ENCODE data around the gene PFKL. TPM values are rescaled to one million over a fixed set of nuclear protein-coding genes. Genes with fewer than 3 reads are reported as not detected.

Gene PFKL
- total and polyA plus RNA-seq, 2 donors (not counting 1 experiment from before 2014, with no cell fraction given): 54.8 to 125 TPM

DNA sequence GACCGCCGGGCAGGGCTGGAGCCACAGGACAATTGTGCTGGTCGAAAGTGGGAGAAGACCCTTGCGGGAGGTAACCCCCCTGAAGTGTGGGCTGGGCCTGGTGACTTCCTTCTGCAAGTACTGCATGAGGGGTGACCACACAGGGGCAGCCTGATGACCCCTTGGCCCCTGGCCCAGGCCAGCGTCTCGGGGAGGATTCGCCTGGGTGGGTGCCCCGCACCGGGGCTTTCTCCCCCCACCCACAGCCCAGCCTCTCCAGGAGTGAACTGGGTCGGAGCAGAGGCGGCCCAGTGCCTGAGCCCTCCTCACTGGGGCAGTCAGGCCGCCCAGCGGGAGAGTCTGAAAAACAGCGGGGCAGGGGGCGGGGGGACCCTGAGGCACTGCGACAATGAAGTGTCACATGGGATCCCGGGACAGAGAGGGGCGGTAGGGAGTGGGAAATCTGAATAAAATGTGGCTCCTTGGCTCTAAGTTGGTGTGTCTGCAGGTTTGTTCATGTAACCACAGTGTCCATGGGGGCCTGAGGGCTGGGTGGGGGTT is 36.6 kb upstream of the PFKL start:
- Histone ChIP-seq H3K27ac (ENCODE audit: insufficient read depth, low read length) (no peak overlapping the region), H3K36me3 (ENCODE audit: control insufficient read depth, insufficient read depth, low read length) (no peaks in the 10 kb centered on the region), H4K20me1 (ENCODE audit: control insufficient read depth, extremely low read depth, insufficient read depth, low read length) (no peaks in the 10 kb centered on the region), H3K9me3 (ENCODE audit: control insufficient read depth, insufficient read depth, low read depth, low read length) (no peaks in the 10 kb centered on the region), H3K27me3 (ENCODE audit: control insufficient read depth, insufficient read depth, low read length) (peaks cover 2% of the 10 kb centered on the region), H3K9ac (ENCODE audit: insufficient read depth, low read length) (no peak overlapping the region), H2AFZ (ENCODE audit: low read length) (no peak overlapping the region), H3K79me2 (ENCODE audit: control insufficient read depth, insufficient read depth, low read length) (no peaks in the 10 kb centered on the region), H3K4me2 (ENCODE audit: extremely low read depth, insufficient read depth, low read length) (no peak overlapping the region), H3K4me3 (replicated peaks in 1 of 4; ENCODE audit: control extremely low read depth in 1 of 4, insufficient read depth in 1 of 4, low read depth in 3 of 4, low read length in 4 of 4) (no peak overlapping the region), H3K4me1 (ENCODE audit: control insufficient read depth, extremely low read depth, insufficient read depth, low read length) (no peaks in the 10 kb centered on the region)
- no peak for DNase-seq (ENCODE audit: low read depth in 2 of 2)
- TF ChIP-seq EZH2 (IDR thresholded peaks at IDR 0.05; ENCODE audit: low read length, missing control alignments): no peak
- TF ChIP-seq, protein P1, sequence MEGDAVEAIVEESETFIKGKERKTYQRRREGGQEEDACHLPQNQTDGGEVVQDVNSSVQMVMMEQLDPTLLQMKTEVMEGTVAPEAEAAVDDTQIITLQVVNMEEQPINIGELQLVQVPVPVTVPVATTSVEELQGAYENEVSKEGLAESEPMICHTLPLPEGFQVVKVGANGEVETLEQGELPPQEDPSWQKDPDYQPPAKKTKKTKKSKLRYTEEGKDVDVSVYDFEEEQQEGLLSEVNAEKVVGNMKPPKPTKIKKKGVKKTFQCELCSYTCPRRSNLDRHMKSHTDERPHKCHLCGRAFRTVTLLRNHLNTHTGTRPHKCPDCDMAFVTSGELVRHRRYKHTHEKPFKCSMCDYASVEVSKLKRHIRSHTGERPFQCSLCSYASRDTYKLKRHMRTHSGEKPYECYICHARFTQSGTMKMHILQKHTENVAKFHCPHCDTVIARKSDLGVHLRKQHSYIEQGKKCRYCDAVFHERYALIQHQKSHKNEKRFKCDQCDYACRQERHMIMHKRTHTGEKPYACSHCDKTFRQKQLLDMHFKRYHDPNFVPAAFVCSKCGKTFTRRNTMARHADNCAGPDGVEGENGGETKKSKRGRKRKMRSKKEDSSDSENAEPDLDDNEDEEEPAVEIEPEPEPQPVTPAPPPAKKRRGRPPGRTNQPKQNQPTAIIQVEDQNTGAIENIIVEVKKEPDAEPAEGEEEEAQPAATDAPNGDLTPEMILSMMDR (conservative IDR thresholded peaks at IDR 0.05 in 1 of 2, IDR thresholded peaks at IDR 0.05 in 1 of 2; ENCODE audit: low read depth in 1 of 2, low read length in 2 of 2): no peak

- Histone ChIP-seq H3K27ac (ENCODE audit: insufficient read depth, low read length) (no peak overlapping the region), H3K27me3 (ENCODE audit: control insufficient read depth, insufficient read depth, low read length) (peaks cover 2% of the 10 kb centered on the region), H3K9me3 (ENCODE audit: control insufficient read depth, insufficient read depth, low read depth, low read length) (no peaks in the 10 kb centered on the region), H2AFZ (ENCODE audit: low read length) (no peak overlapping the region), H3K36me3 (ENCODE audit: control insufficient read depth, insufficient read depth, low read length) (no peaks in the 10 kb centered on the region), H4K20me1 (ENCODE audit: control insufficient read depth, extremely low read depth, insufficient read depth, low read length) (no peaks in the 10 kb centered on the region), H3K9ac (ENCODE audit: insufficient read depth, low read length) (no peak overlapping the region), H3K4me1 (ENCODE audit: control insufficient read depth, extremely low read depth, insufficient read depth, low read length) (no peaks in the 10 kb centered on the region), H3K4me3 (replicated peaks in 1 of 4; ENCODE audit: control extremely low read depth in 1 of 4, insufficient read depth in 1 of 4, low read depth in 3 of 4, low read length in 4 of 4) (no peak overlapping the region), H3K79me2 (ENCODE audit: control insufficient read depth, insufficient read depth, low read length) (no peaks in the 10 kb centered on the region), H3K4me2 (ENCODE audit: extremely low read depth, insufficient read depth, low read length) (no peak overlapping the region)
- TF ChIP-seq, protein P1 (conservative IDR thresholded peaks at IDR 0.05 in 1 of 2, IDR thresholded peaks at IDR 0.05 in 1 of 2; ENCODE audit: low read depth in 1 of 2, low read length in 2 of 2): no peak
- TF ChIP-seq EZH2 (IDR thresholded peaks at IDR 0.05; ENCODE audit: low read length, missing control alignments): no peak
- no peak for DNase-seq (ENCODE audit: low read depth in 2 of 2)
These were observed 36.1 kb upstream of the PFKL start for GRCh38 chr21:44263768-44264167.

DNA sequence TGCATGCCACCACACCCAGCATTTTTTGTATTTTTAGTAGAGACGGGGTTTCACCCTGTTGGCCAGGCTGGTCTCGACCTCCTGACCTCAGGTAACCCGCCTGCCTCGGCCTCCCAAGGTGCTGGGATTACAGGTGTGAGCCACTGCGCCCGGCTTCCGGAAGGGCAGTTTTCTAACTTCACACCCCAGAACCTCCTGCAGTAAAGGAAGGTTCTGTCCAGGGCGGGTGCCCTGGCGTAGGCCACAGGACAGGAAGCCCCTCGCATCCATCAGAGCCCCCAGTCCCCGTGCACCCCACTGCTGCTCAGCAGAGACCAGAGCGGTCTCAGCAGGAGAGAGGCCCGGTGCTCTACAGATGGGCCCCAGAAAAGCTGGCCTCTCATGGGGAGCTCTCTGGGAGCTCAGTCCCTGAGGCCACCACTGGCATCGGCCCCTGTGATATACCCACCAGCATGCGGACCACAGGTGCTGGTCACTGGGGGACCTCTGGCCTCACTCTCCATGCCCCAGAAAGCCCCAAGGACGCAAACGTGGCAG is 34.1 kb upstream of the PFKL start:
- Histone ChIP-seq H4K20me1 (ENCODE audit: control insufficient read depth, extremely low read depth, insufficient read depth, low read length) (no peaks in the 10 kb centered on the region), H3K9ac (ENCODE audit: insufficient read depth, low read length) (no peak overlapping the region), H3K36me3 (ENCODE audit: control insufficient read depth, insufficient read depth, low read length) (no peaks in the 10 kb centered on the region), H3K4me3 (replicated peaks in 1 of 4; ENCODE audit: control extremely low read depth in 1 of 4, insufficient read depth in 1 of 4, low read depth in 3 of 4, low read length in 4 of 4) (no peak overlapping the region), H3K4me2 (ENCODE audit: extremely low read depth, insufficient read depth, low read length) (no peak overlapping the region), H3K79me2 (ENCODE audit: control insufficient read depth, insufficient read depth, low read length) (no peaks in the 10 kb centered on the region), H3K9me3 (ENCODE audit: control insufficient read depth, insufficient read depth, low read depth, low read length) (no peaks in the 10 kb centered on the region), H3K27ac (ENCODE audit: insufficient read depth, low read length) (no peak overlapping the region), H3K4me1 (ENCODE audit: control insufficient read depth, extremely low read depth, insufficient read depth, low read length) (no peaks in the 10 kb centered on the region), H2AFZ (ENCODE audit: low read length) (no peak overlapping the region), H3K27me3 (ENCODE audit: control insufficient read depth, insufficient read depth, low read length) (no peaks in the 10 kb centered on the region)
- DNase-seq (ENCODE audit: low read depth in 2 of 2): no peak
- TF ChIP-seq EZH2 (IDR thresholded peaks at IDR 0.05; ENCODE audit: low read length, missing control alignments): no peak
- TF ChIP-seq, protein P1 (conservative IDR thresholded peaks at IDR 0.05 in 1 of 2, IDR thresholded peaks at IDR 0.05 in 1 of 2; ENCODE audit: low read depth in 1 of 2, low read length in 2 of 2): no peak
